KOPT-K1 (cell line): ENCODE results near the gene RAPSN.
"Not testable (repeated sequence)": the region's sequence is repeated elsewhere in the genome, so short reads cannot be mapped to it uniquely, and the experiment has no call there.

ENCODE experiments used
- H3K27ac ChIP-seq: fragments of 200-600 bp; sonication (generic); 2 replicates; pipeline ENCODE4 v1.5.1; 2016; ENCODE audit warnings: antibody characterized with exemption, mild to moderate bottlenecking, low read depth, low read length; ENCODE audit not compliant: poor library complexity, severe bottlenecking
- H3K36me3 ChIP-seq: fragments of 200-600 bp; sonication (generic); 2 replicates; pipeline ENCODE4 v1.5.1; 2017; ENCODE audit warnings: antibody characterized with exemption, mild to moderate bottlenecking, low read length, moderate library complexity; ENCODE audit not compliant: insufficient read depth
- H3K9me3 ChIP-seq: fragments of 200-600 bp; sonication (generic); 2 replicates; pipeline ENCODE4 v1.5.1; 2017; ENCODE audit warnings: antibody characterized with exemption, low read length, mild to moderate bottlenecking; ENCODE audit not compliant: insufficient read depth, poor library complexity, severe bottlenecking

The RAPSN gene

DNA sequence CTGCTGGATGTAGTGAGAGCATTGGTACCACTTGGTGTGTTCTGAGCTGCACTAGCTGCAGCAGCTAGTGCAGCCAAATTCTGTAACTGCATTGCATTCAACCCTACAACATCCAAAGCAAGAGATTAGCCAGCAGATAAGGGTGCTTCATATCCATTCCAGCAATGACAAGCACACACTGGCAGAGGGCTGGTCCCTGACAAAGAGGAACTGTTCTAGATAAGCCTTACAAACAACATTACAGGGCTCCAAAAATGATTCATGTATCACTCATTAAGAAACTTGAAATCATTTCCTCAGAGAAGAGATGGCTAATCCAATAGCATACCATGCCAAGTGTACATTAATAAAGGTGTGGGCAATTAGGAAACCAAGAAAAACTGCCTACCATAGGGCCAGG lies 28.4 kb upstream of the RAPSN start:
- Histone ChIP-seq H3K9me3 (no peaks in the 10 kb centered on the region), H3K36me3 (peaks cover 100% of the 10 kb centered on the region), H3K27ac (no peak overlapping the region)

GRCh38 chr11:47470671-47471070 lies 21.7 kb upstream of the RAPSN start:
- no peak overlapping the region for H3K27ac ChIP-seq
- H3K36me3 ChIP-seq: peaks cover 100% of the 10 kb centered on the region

GRCh38 chr11:47469361-47470179 lies 20.6 kb upstream of the RAPSN start:
- Histone ChIP-seq H3K27ac (no peak overlapping the region), H3K9me3 (no peaks in the 10 kb centered on the region), H3K36me3 (peaks cover 100% of the 10 kb centered on the region)

More at GRCh38 chr11:47470671-47471070, 21.7 kb upstream of the RAPSN start:
- no peaks in the 10 kb centered on the region for H3K9me3 ChIP-seq

DNA sequence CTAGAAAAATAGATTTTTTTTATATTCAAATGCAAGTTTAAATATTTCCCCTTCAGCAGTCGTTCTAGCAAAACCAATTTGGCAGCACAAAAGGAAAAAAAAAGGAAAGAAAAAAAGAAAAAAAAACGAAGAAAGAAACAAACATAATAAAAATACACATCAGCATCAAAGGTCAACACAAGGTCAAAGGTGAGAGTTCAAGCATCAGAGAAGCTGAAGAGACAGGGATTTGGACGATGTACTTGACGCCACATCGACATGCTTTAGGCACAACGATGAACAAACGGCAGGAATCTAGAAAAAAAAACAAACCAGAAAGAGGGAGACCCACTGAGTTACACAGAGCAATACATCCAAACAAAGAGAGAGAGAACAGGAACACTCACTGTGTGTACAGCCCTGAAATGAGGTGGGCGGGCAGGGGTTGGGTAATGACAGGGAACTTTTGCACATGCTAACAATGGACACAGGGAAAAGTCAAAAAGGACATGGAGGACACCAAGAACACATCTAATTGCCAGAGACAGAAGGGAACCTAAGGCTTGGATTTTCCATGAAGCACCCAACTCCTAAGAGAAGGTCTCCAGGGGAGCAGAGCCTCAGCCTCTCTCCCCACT lies 19.8 kb upstream of the RAPSN start:
- Histone ChIP-seq H3K9me3 (no peaks in the 10 kb centered on the region), H3K36me3 (peaks cover 100% of the 10 kb centered on the region), H3K27ac (no peak overlapping the region)

DNA sequence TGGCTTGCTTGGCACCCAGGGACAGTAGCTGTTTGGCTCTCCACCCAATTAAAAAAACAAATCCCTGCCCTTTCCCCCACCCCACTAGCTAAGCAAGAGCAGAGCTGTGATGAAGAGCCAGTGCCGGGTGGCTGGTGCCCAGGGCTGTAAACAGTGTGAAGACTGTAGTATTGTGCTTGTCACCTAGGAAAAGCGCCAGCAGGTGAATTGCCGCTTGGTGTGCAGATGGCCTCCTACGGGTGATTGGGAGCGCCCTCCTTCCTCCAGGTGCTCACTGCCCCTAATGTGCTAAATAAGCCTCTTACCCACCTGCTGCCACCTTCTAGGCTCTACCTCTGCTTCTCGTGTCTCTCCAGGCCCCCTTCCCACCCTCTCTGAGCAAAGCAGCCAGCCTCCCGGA lies 18.4 kb upstream of the RAPSN start:
- no peaks in the 10 kb centered on the region for H3K9me3 ChIP-seq
- H3K27ac ChIP-seq: no peak overlapping the region
- peaks cover 95% of the 10 kb centered on the region for H3K36me3 ChIP-seq

DNA sequence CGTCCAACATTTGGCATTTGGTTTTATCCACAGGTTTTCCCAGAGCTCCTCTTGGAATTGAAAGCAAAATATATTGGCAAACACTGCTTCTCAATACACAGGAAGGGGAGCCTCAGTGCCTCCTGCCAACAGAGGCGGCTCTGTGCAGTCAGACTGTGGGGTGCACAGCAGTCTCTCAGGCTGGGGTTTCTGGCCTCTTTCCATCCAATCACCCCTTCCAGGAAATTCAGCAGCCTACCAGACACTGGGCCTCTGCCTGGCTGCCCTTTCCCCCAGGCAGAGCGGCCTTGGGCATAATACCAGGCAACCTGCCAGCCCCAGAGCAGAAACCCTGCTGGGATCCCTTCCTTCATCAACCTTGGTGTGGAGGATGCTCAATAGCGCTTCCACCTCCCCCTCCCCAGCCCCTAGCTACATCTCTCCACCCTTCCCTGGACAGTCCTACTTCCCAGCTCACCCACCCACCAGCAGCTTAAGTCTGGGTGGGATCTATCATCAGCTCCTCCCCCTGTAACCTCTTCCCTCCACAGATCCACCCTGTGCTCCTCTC lies 17.8 kb upstream of the RAPSN start:
- Histone ChIP-seq H3K9me3 (no peaks in the 10 kb centered on the region), H3K27ac (no peak overlapping the region), H3K36me3 (peaks cover 95% of the 10 kb centered on the region)

- Histone ChIP-seq H3K36me3 (peaks cover 95% of the 10 kb centered on the region), H3K9me3 (no peaks in the 10 kb centered on the region), H3K27ac (no peak overlapping the region)
Measured at GRCh38 chr11:47466201-47466600, 17.3 kb upstream of the RAPSN start.

DNA sequence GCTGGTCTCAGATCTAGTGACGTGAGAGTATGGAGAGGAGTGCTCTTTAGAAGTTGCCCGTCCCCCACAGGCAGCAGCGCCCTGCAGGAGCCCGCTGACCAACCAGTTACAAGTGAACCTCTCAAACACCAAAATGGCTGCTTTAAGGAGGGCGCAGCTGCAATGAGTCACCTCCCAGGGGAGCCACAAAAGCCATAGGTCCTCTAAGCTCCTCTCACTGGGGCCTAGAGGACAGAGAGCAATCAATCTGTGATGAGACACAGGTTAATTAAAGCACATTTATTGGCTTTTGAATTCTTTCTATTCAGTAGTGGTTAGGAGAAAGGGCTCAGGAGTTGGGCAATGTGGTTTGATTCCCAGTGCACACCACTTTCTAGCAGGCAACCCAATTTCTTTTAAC lies 15.5 kb upstream of the RAPSN start:
- no peak overlapping the region for H3K27ac ChIP-seq
- peaks cover 95% of the 10 kb centered on the region for H3K36me3 ChIP-seq
- H3K9me3 ChIP-seq: no peaks in the 10 kb centered on the region

- H3K27ac ChIP-seq: no peak overlapping the region
- no peaks in the 10 kb centered on the region for H3K9me3 ChIP-seq
- peaks cover 81% of the 10 kb centered on the region for H3K36me3 ChIP-seq
Measured at GRCh38 chr11:47461876-47462275, 12.9 kb upstream of the RAPSN start.

GRCh38 chr11:47460571-47461235 lies 11.8 kb upstream of the RAPSN start:
- Histone ChIP-seq H3K9me3 (no peaks in the 10 kb centered on the region), H3K27ac (no peak overlapping the region), H3K36me3 (peaks cover 69% of the 10 kb centered on the region)

GRCh38 chr11:47454258-47454671 lies 5.3 kb upstream of the RAPSN start:
- not testable (repeated sequence) for H3K27ac ChIP-seq, H3K36me3 ChIP-seq

GRCh38 chr11:47453365-47453764 lies 4.4 kb upstream of the RAPSN start:
- H3K9me3 ChIP-seq: no peaks in the 10 kb centered on the region
- H3K36me3 ChIP-seq: 0 out of 2 replicates have a peak, but pooled peaks cover under 1% of the 10 kb centered on the region
- no peak overlapping the region for H3K27ac ChIP-seq

More at GRCh38 chr11:47454258-47454671, 5.3 kb upstream of the RAPSN start:
- not testable (repeated sequence) for H3K9me3 ChIP-seq

DNA sequence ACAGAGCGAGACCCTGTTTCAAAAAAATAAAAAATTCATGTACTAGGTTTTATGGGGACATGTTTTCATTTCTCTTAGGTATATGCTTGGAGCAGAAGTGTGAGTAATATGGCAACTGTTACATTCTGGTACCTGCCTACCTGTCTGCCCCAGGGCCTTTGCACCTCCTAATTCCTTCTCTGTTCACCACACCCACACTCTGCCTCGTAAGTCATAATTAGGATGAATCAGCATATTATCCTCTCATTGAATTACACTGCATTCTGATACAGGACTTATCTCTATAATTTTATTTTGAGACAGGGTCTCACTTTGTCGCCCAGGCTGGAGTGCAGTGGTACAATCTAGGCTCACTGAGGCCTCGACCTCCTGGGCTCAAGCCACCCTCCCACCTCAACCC lies 3.1 kb upstream of the RAPSN start:
- H3K27ac ChIP-seq: no peak overlapping the region
- no peaks in the 10 kb centered on the region for H3K36me3 ChIP-seq
- H3K9me3 ChIP-seq: no peaks in the 10 kb centered on the region

DNA sequence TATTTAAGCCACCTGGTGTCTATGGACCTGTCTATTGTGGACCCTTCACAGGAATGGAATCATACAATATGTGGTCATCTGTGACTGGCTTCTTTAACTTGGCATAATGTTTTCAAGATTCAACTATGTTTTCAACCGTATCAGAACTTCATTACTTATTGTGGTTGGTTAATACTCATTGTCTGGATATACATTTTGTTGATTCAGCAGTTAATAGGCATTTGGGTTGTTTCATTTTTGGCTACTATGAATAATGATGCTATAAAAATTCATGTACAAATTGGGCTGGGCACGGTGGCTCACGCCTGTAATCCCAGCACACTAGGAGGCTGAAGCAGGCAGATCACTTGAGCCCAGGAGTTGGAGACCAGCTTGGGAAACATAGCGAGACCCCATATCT lies 2.5 kb upstream of the RAPSN start:
- H3K27ac ChIP-seq: no peak overlapping the region
- H3K9me3 ChIP-seq: no peaks in the 10 kb centered on the region

GRCh38 chr11:47449541-47449940 lies 605 bp upstream of the RAPSN start:
- no peaks in the 10 kb centered on the region for H3K36me3 ChIP-seq
- H3K9me3 ChIP-seq: no peaks in the 10 kb centered on the region
- H3K27ac ChIP-seq: no peak overlapping the region

More for the DNA sequence above, 2.5 kb upstream of the RAPSN start:
- H3K36me3 ChIP-seq: no peaks in the 10 kb centered on the region
